ENCODE results near the gene BAIAP2. TPM values are rescaled to one million over a fixed set of nuclear protein-coding genes. Genes with fewer than 3 reads are reported as not detected.

Gene BAIAP2
- total RNA-seq, 1 donor from 2014 or later, result 37.6 TPM

- TF ChIP-seq CTCF (IDR thresholded peaks at IDR 0.05; ENCODE audit: unreplicated experiment), result no peak
- Mint-ChIP-seq H3K27me3 (no peaks in the 10 kb centered on the region), H3K4me3 (ENCODE audit: low read depth) (no peak overlapping the region), H3K27ac (no peak overlapping the region), H3K36me3 (ENCODE audit: insufficient read depth) (peaks cover 7% of the 10 kb centered on the region), H3K9me3 (ENCODE audit: low read depth) (no peaks in the 10 kb centered on the region), H3K4me1 (ENCODE audit: low read depth) (no peaks in the 10 kb centered on the region)
- no peak for DNase-seq (ENCODE audit: low spot score, unreplicated experiment)
Observed at GRCh38 chr17:81106716-81107115, 71.8 kb downstream of the BAIAP2 start.

- no peaks in the 10 kb centered on the region for H3K27me3 Mint-ChIP-seq
- no peak for TF ChIP-seq CTCF (IDR thresholded peaks at IDR 0.05; ENCODE audit: unreplicated experiment)
- no peak for DNase-seq (ENCODE audit: low spot score, unreplicated experiment)
- H3K9me3 Mint-ChIP-seq (ENCODE audit: low read depth), result no peaks in the 10 kb centered on the region
- H3K36me3 Mint-ChIP-seq (ENCODE audit: insufficient read depth), result peaks cover 7% of the 10 kb centered on the region
- H3K27ac Mint-ChIP-seq, result no peak overlapping the region
- no peaks in the 10 kb centered on the region for H3K4me1 Mint-ChIP-seq (ENCODE audit: low read depth)
- H3K4me3 Mint-ChIP-seq (ENCODE audit: low read depth), result no peak overlapping the region
Observed at GRCh38 chr17:81108220-81108619, 73.3 kb downstream of the BAIAP2 start.

GRCh38 chr17:81109957-81110356 lies 75.0 kb downstream of the BAIAP2 start:
- H3K27ac Mint-ChIP-seq, result no peak overlapping the region
- peaks cover 7% of the 10 kb centered on the region for H3K36me3 Mint-ChIP-seq (ENCODE audit: insufficient read depth)
- no peak for TF ChIP-seq CTCF (IDR thresholded peaks at IDR 0.05; ENCODE audit: unreplicated experiment)
- no peaks in the 10 kb centered on the region for H3K27me3 Mint-ChIP-seq
- no peak overlapping the region for H3K4me3 Mint-ChIP-seq (ENCODE audit: low read depth)
- H3K9me3 Mint-ChIP-seq (ENCODE audit: low read depth), result no peaks in the 10 kb centered on the region
- H3K4me1 Mint-ChIP-seq (ENCODE audit: low read depth), result no peaks in the 10 kb centered on the region
- no peak for DNase-seq (ENCODE audit: low spot score, unreplicated experiment)

GRCh38 chr17:81110488-81111040 lies 75.6 kb downstream of the BAIAP2 start:
- no peak for TF ChIP-seq CTCF (IDR thresholded peaks at IDR 0.05; ENCODE audit: unreplicated experiment)
- Mint-ChIP-seq H3K4me1 (ENCODE audit: low read depth) (no peaks in the 10 kb centered on the region), H3K27me3 (no peaks in the 10 kb centered on the region), H3K27ac (no peak overlapping the region), H3K9me3 (ENCODE audit: low read depth) (no peaks in the 10 kb centered on the region), H3K4me3 (ENCODE audit: low read depth) (no peak overlapping the region), H3K36me3 (ENCODE audit: insufficient read depth) (peaks cover 6% of the 10 kb centered on the region)
- DNase-seq (ENCODE audit: low spot score, unreplicated experiment), result no peak

GRCh38 chr17:81111066-81111465 lies 76.1 kb downstream of the BAIAP2 start:
- TF ChIP-seq CTCF (IDR thresholded peaks at IDR 0.05; ENCODE audit: unreplicated experiment), result no peak
- no peaks in the 10 kb centered on the region for H3K9me3 Mint-ChIP-seq (ENCODE audit: low read depth)
- H3K27me3 Mint-ChIP-seq, result no peaks in the 10 kb centered on the region
- H3K4me1 Mint-ChIP-seq (ENCODE audit: low read depth), result no peaks in the 10 kb centered on the region
- H3K4me3 Mint-ChIP-seq (ENCODE audit: low read depth), result no peak overlapping the region
- H3K27ac Mint-ChIP-seq, result no peak overlapping the region
- H3K36me3 Mint-ChIP-seq (ENCODE audit: insufficient read depth), result peaks cover 6% of the 10 kb centered on the region
- no peak for DNase-seq (ENCODE audit: low spot score, unreplicated experiment)

All from progenitor cell of endocrine pancreas (in vitro differentiated cells).